H1 (cell line): ENCODE measurements around the gene NEFH. TPM values are rescaled to one million over a fixed set of nuclear protein-coding genes. Genes with fewer than 3 reads are reported as not detected.

ENCODE experiments used
- CTCF ChIA-PET: fragments of 300-600 bp; sonication (Branson Sonifier 250); formaldehyde crosslinking; loops from one replicate; lab custom pipeline; 2021; ENCODE audit not compliant: partially characterized antibody; lab: Charles Lee
- POLR2A ChIA-PET: fragments of 300-600 bp; sonication (Branson Sonifier 250); formaldehyde crosslinking; loops from one replicate; lab custom pipeline; 2021; ENCODE audit warnings: inconsistent platforms; ENCODE audit not compliant: partially characterized antibody; lab: Charles Lee
- DNase-seq, 2 experiments: peaks; one replicate each; pipeline versions ENCODE4 v3.0.0 to v3.0.0-alpha.2; 2010 to 2022; ENCODE audit warnings: low spot score in 2 of 2, low read depth in 1 of 2, mixed read lengths in 1 of 2
- FAIRE-seq: peaks from 2 replicates; lab custom pipeline; 2011; peaks lifted over from hg19 to GRCh38; lab: Jason Lieb, UNC
- H2AFZ ChIP-seq: 2 replicates; pipeline ENCODE4 v1.8.1; 2012; ENCODE audit warnings: low read length, inconsistent platforms
- H2AK5ac ChIP-seq: 2 replicates; pipeline ENCODE4 v1.6.1; 2013; ENCODE audit warnings: low read depth, low read length
- H2BK120ac ChIP-seq: replicated peaks from 2 replicates; pipeline ENCODE3; 2013; ENCODE audit warnings: low read depth, low read length, inconsistent platforms
- H2BK12ac ChIP-seq: 2 replicates; pipeline ENCODE4 v1.6.1; 2013; ENCODE audit warnings: low read depth, low read length
- H2BK15ac ChIP-seq: 2 replicates; pipeline ENCODE4 v1.6.1; 2013; ENCODE audit warnings: low read length
- H2BK20ac ChIP-seq: 2 replicates; pipeline ENCODE4 v1.6.1; 2013; ENCODE audit warnings: low read length
- H2BK5ac ChIP-seq: 2 replicates; pipeline ENCODE4 v1.6.1; 2013; ENCODE audit warnings: low read depth, low read length
- H3K14ac ChIP-seq: 2 replicates; pipeline ENCODE4 v1.6.1; 2013; ENCODE audit warnings: inconsistent platforms; ENCODE audit not compliant: insufficient read length
- H3K18ac ChIP-seq: 2 replicates; pipeline ENCODE4 v1.6.1; 2013; ENCODE audit warnings: low read length; ENCODE audit errors: extremely low read depth
- H3K23ac ChIP-seq: 2 replicates; pipeline ENCODE4 v1.6.1; 2013; ENCODE audit warnings: inconsistent platforms; ENCODE audit not compliant: insufficient read length
- H3K23me2 ChIP-seq: 2 replicates; pipeline ENCODE4 v1.6.1; 2013; ENCODE audit warnings: low read depth, low read length
- H3K27ac ChIP-seq: 2 replicates; pipeline ENCODE4 v1.6.1; 2011; ENCODE audit warnings: low read depth, low read length, inconsistent platforms
- H3K27me3 ChIP-seq, 4 experiments: replicated peaks in 1 of 4; 1 replicate in 1 of 4; 2 replicates in 3 of 4; pipeline versions ENCODE4 v1.6.1 to v1.8.1; 2011 to 2013; ENCODE audit warnings: low read length in 3 of 4, mild to moderate bottlenecking in 3 of 4, inconsistent platforms in 2 of 4, mixed read lengths in 2 of 4, moderate library complexity in 1 of 4; ENCODE audit not compliant: control insufficient read depth in 3 of 4, insufficient read depth in 3 of 4; ENCODE audit errors: extremely low read depth in 1 of 4
- H3K36me3 ChIP-seq, 4 experiments: 2 replicates each; pipeline versions ENCODE4 v1.6.1 to v1.8.1; 2011 to 2013; ENCODE audit warnings: mild to moderate bottlenecking in 4 of 4, low read length in 3 of 4, moderate library complexity in 2 of 4, control low read depth in 1 of 4, inconsistent platforms in 1 of 4; ENCODE audit not compliant: insufficient read depth in 4 of 4, control insufficient read depth in 2 of 4
- H3K4ac ChIP-seq: replicated peaks from 2 replicates; pipeline ENCODE3; 2013; ENCODE audit warnings: low read length, low read depth, mixed read lengths, inconsistent platforms; ENCODE audit not compliant: insufficient read length
- H3K4me1 ChIP-seq, 4 experiments: replicated peaks in 1 of 4; 1 replicate in 1 of 4; 2 replicates in 3 of 4; pipeline versions ENCODE4 v1.6.1 to v1.8.1; 2011 to 2013; ENCODE audit warnings: low read length in 3 of 4, inconsistent platforms in 2 of 4, mixed read lengths in 1 of 4; ENCODE audit not compliant: insufficient read depth in 4 of 4, control insufficient read depth in 3 of 4
- H3K4me2 ChIP-seq, 2 experiments: 2 replicates each; pipeline versions ENCODE4 v1.6.1 to v1.8.1; 2011 to 2013; ENCODE audit warnings: low read depth in 2 of 2, low read length in 2 of 2, control low read depth in 1 of 2, inconsistent platforms in 1 of 2, mild to moderate bottlenecking in 1 of 2; ENCODE audit not compliant: insufficient read depth in 1 of 2
- H3K4me3 ChIP-seq, 4 experiments: fragments of 200-600, 300-600 bp in 1 of 4; sonication (generic), shearing (Covaris generic), sonication (Bioruptor Twin) in 1 of 4; 2 replicates each; pipeline versions ENCODE4 v1.5.1 to v1.8.1; 2011 to 2016; ENCODE audit warnings: low read length in 4 of 4, low read depth in 3 of 4, control low read depth in 2 of 4, inconsistent platforms in 2 of 4, mild to moderate bottlenecking in 2 of 4, mixed read lengths in 1 of 4, moderate library complexity in 1 of 4; ENCODE audit not compliant: insufficient read depth in 2 of 4; ENCODE audit errors: extremely low read depth in 1 of 4
- H3K56ac ChIP-seq: replicated peaks from 2 replicates; pipeline ENCODE3; 2013; ENCODE audit warnings: low read depth, mild to moderate bottlenecking, mixed read lengths, low read length, inconsistent platforms; ENCODE audit not compliant: insufficient read length
- H3K79me1 ChIP-seq: 2 replicates; pipeline ENCODE4 v1.6.1; 2013; ENCODE audit warnings: low read depth, low read length, control low read depth
- H3K79me2 ChIP-seq, 2 experiments: 2 replicates each; pipeline versions ENCODE4 v1.6.1 to v1.8.1; 2012 to 2013; ENCODE audit warnings: low read length in 2 of 2, mild to moderate bottlenecking in 2 of 2, inconsistent platforms in 1 of 2; ENCODE audit not compliant: insufficient read depth in 2 of 2, control insufficient read depth in 1 of 2
- H3K9ac ChIP-seq, 4 experiments: replicated peaks in 1 of 4; 1 replicate in 1 of 4; 2 replicates in 3 of 4; pipeline versions ENCODE4 v1.6.1 to v1.8.1; 2011 to 2013; ENCODE audit warnings: low read depth in 3 of 4, low read length in 3 of 4, control low read depth in 2 of 4, mild to moderate bottlenecking in 2 of 4, moderate library complexity in 2 of 4, inconsistent platforms in 1 of 4; ENCODE audit errors: extremely low read depth in 1 of 4
- H3K9me3 ChIP-seq, 2 experiments: 2 replicates each; pipeline versions ENCODE4 v1.6.1 to v1.8.1; 2012 to 2013; ENCODE audit warnings: mild to moderate bottlenecking in 2 of 2, moderate library complexity in 2 of 2, control low read depth in 1 of 2, inconsistent platforms in 1 of 2, low read depth in 1 of 2, low read length in 1 of 2, mixed read lengths in 1 of 2; ENCODE audit not compliant: insufficient read depth in 2 of 2
- H4K20me1 ChIP-seq, 2 experiments: replicated peaks in 1 of 2; 2 replicates each; pipeline versions ENCODE3 to v1.8.1; 2011 to 2013; ENCODE audit warnings: inconsistent platforms in 2 of 2, low read length in 2 of 2, mild to moderate bottlenecking in 1 of 2; ENCODE audit not compliant: insufficient read depth in 2 of 2, control insufficient read depth in 1 of 2
- H4K5ac ChIP-seq: 2 replicates; pipeline ENCODE4 v1.6.1; 2013; ENCODE audit warnings: low read length, low read depth, mixed read lengths, inconsistent platforms; ENCODE audit not compliant: insufficient read length
- H4K8ac ChIP-seq: 2 replicates; pipeline ENCODE4 v1.8.0; 2013; ENCODE audit warnings: mild to moderate bottlenecking, moderate library complexity, low read length, inconsistent platforms; ENCODE audit not compliant: insufficient read depth; ENCODE audit errors: extremely low read depth
- H4K91ac ChIP-seq: replicated peaks from 2 replicates; pipeline ENCODE3; 2013; ENCODE audit warnings: low read length, mixed read lengths, inconsistent platforms; ENCODE audit not compliant: insufficient read length
- CTBP2 ChIP-seq: IDR thresholded peaks from 2 replicates; pipeline ENCODE4 v1.7.0; 2011; ENCODE audit warnings: borderline replicate concordance, mild to moderate bottlenecking, moderate library complexity, mixed read lengths, low read length; ENCODE audit not compliant: insufficient read depth, insufficient read length
- KDM5A ChIP-seq: fragments of 200-600 bp; IDR thresholded peaks from 2 replicates; pipeline ENCODE4 v1.7.1; 2012; ENCODE audit warnings: mild to moderate bottlenecking, low read length, inconsistent platforms, mixed read lengths
- RFX5 ChIP-seq: IDR thresholded peaks from 2 replicates; pipeline ENCODE4 v1.6.1; 2011; ENCODE audit warnings: low read depth, low read length, improper control_type of control experiment, borderline replicate concordance
- RNF2 ChIP-seq: fragments of 200-900, 300-1000 bp; sonication (generic); IDR thresholded peaks from 2 replicates; pipeline ENCODE4 v1.7.1; 2016; ENCODE audit warnings: borderline replicate concordance, low read depth, mild to moderate bottlenecking, antibody characterized with exemption, low read length; ENCODE audit not compliant: poor library complexity, severe bottlenecking; ENCODE audit errors: missing control alignments
- RXRA ChIP-seq: IDR thresholded peaks from 2 replicates; pipeline ENCODE4 v1.6.1; 2011; ENCODE audit warnings: low read depth, mild to moderate bottlenecking, low read length, moderate library complexity; ENCODE audit not compliant: insufficient read depth
- SP1 ChIP-seq: IDR thresholded peaks from 2 replicates; pipeline ENCODE4 v1.6.1; 2011; ENCODE audit warnings: low read depth, low read length
- SP4 ChIP-seq: IDR thresholded peaks from 2 replicates; pipeline ENCODE4 v1.6.1; 2012; ENCODE audit warnings: low read length, inconsistent platforms
- WGBS, 2 experiments: shearing (Covaris generic) in 1 of 2; methylation state at CpG; one replicate each; pipeline versions ENCODE4 v1.1.6 to v1.1.7; 2013 to 2015; ENCODE audit warnings: low lambda C conversion rate in 2 of 2, mixed read lengths in 2 of 2, inconsistent platforms in 1 of 2, low coverage in 1 of 2, missing lambda C conversion rate in 1 of 2; ENCODE audit not compliant: insufficient replicate concordance in 2 of 2, insufficient coverage in 1 of 2, insufficient read length in 1 of 2; ENCODE audit errors: extremely low coverage in 1 of 2, missing lambda C conversion rate in 1 of 2; 5-methylcytosine and 5-hydroxymethylcytosine counted together
- polyA plus RNA-seq, 7 experiments: library from polyadenylated mRNA; depleted of rRNA in 3 of 7; stranded (reverse) in 5 of 7; unstranded in 2 of 7; fragments of >200 nt in 5 of 7; fragments of 200-250 nt in 2 of 7; gene quantifications; 1 replicate in 5 of 7; 2 replicates in 1 of 7; 4 replicates in 1 of 7; pipeline versions ENCODE4 v1.2.1 to v1.2.3, GENCODE V29; 2011 to 2013; ENCODE audit warnings: missing spikeins in 2 of 7, mixed read lengths in 2 of 7
- total RNA-seq: library from RNA; stranded (reverse); fragmentation: NEBNext Ultra II Directional; extraction: Animal tissue kit (Norgen Biotek cat#: 25700); gene quantifications from 2 replicates; pipeline ENCODE4 v1.2.1, GENCODE V29; 2021
- TF ChIP-seq, protein P1 (sequence below), 3 experiments: IDR thresholded peaks; 1 replicate in 2 of 3; 2 replicates in 1 of 3; pipeline versions ENCODE4 v1.5.1 to v1.6.1; 2011; ENCODE audit warnings: low read length in 3 of 3, mild to moderate bottlenecking in 3 of 3, inconsistent platforms in 2 of 3, low read depth in 1 of 3, moderate library complexity in 1 of 3; ENCODE audit not compliant: insufficient read depth in 1 of 3; ENCODE audit errors: control extremely low read depth in 1 of 3
- TF ChIP-seq, protein P2 (sequence below): IDR thresholded peaks from 2 replicates; pipeline ENCODE4 v1.6.1; 2011; ENCODE audit warnings: low read depth, mild to moderate bottlenecking, low read length; ENCODE audit not compliant: insufficient read depth
- TF ChIP-seq, protein P3 (sequence below): IDR thresholded peaks from 2 replicates; pipeline ENCODE4 v1.6.1; 2012; ENCODE audit warnings: inconsistent platforms

NEFH gene
- total and polyA plus RNA-seq, 2 of the 8 experiments (the other 6 are each of a cell fraction or from before 2014, with no cell fraction given): 0.57 to 2.3 TPM

DNA sequence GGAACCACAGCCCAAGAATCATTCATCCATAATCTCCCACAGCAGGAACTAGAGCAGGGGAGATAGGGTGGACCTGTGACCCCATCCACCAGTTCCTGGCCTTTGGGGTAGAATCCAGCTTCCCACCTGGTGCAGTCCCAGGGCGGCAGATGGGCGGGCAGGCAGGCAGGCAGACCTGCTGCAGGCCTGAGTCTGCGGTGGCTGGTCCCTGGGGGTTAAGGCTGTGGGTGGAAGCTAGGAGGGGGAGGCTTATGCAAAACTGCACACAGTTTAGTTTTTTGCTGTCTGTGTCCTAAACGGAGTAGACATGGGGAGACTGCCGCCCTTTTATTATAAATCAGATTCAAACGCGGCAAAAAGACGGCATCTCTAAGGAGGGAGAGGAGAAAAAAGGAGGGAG, 4.5 kb upstream of the NEFH start:
- Histone ChIP-seq H2AFZ (no peak overlapping the region), H2BK120ac (no peak overlapping the region), H4K5ac (no peak overlapping the region), H3K36me3 (peaks cover 0 to 7% (median 0%) of the 10 kb centered on the region in 4 experiments; a peak in 2 of 8 replicates), H2BK20ac (no peak overlapping the region), H2BK5ac (no peak overlapping the region), H3K27ac (no peak overlapping the region), H3K27me3 (peaks cover 20 to 36% (median 31%) of the 10 kb centered on the region in 4 experiments), H3K14ac (no peak overlapping the region), H3K4ac (no peak overlapping the region), H3K18ac (no peak overlapping the region), H2AK5ac (no peak overlapping the region), H2BK15ac (no peak overlapping the region), H3K9me3 (peaks cover 0 to 5% of the 10 kb centered on the region in 2 experiments; a peak in 2 of 4 replicates), H3K23me2 (peaks cover 12% of the 10 kb centered on the region), H3K4me2 (no peak overlapping the region), H4K91ac (no peak overlapping the region), H2BK12ac (no peak overlapping the region), H3K23ac (no peak overlapping the region), H3K9ac (no peak overlapping the region), H3K56ac (no peak overlapping the region), H3K79me2 (no peaks in the 10 kb centered on the region), H3K4me1 (peaks cover 8 to 18% (median 12%) of the 10 kb centered on the region in 4 experiments), H4K20me1 (peaks cover 0 to 2% of the 10 kb centered on the region in 2 experiments), H3K79me1 (no peaks in the 10 kb centered on the region), H3K4me3 (no peak overlapping the region), H4K8ac (no peak overlapping the region)
- DNase-seq (no peak), FAIRE-seq (no peak)
- CTCF ChIA-PET: interaction anchor here (1.6 kb wide), 1 partner anchor 49 kb away, joined by 4 read pairs; no protein-coding TSS in a partner anchor
- WGBS, 2 experiments: 89% methylated on average over 8 of the region's 8 CpGs; no CpG with 5 or more reads in 1 of the 2 experiments
- POLR2A ChIA-PET: interaction anchor here (0.6 kb wide), 1 partner anchor 61 kb away, joined by 3 read pairs; no protein-coding TSS in a partner anchor
- no peak for TF ChIP-seq RFX5
- no peak for TF ChIP-seq KDM5A
- TF ChIP-seq, protein P1, sequence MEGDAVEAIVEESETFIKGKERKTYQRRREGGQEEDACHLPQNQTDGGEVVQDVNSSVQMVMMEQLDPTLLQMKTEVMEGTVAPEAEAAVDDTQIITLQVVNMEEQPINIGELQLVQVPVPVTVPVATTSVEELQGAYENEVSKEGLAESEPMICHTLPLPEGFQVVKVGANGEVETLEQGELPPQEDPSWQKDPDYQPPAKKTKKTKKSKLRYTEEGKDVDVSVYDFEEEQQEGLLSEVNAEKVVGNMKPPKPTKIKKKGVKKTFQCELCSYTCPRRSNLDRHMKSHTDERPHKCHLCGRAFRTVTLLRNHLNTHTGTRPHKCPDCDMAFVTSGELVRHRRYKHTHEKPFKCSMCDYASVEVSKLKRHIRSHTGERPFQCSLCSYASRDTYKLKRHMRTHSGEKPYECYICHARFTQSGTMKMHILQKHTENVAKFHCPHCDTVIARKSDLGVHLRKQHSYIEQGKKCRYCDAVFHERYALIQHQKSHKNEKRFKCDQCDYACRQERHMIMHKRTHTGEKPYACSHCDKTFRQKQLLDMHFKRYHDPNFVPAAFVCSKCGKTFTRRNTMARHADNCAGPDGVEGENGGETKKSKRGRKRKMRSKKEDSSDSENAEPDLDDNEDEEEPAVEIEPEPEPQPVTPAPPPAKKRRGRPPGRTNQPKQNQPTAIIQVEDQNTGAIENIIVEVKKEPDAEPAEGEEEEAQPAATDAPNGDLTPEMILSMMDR (IDR thresholded peaks at IDR 0.05; ENCODE audit: control extremely low read depth in 1 of 3, insufficient read depth in 1 of 3, low read depth in 1 of 3, low read length in 3 of 3): no peak
- TF ChIP-seq RXRA: no peak
- no peak for TF ChIP-seq RNF2
- TF ChIP-seq SP4: no peak
- TF ChIP-seq, protein P2, sequence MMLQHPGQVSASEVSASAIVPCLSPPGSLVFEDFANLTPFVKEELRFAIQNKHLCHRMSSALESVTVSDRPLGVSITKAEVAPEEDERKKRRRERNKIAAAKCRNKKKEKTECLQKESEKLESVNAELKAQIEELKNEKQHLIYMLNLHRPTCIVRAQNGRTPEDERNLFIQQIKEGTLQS: no peak
- no peak for TF ChIP-seq CTBP2
- TF ChIP-seq, protein P3, sequence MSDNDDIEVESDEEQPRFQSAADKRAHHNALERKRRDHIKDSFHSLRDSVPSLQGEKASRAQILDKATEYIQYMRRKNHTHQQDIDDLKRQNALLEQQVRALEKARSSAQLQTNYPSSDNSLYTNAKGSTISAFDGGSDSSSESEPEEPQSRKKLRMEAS: no peak
- TF ChIP-seq SP1: no peak
